Omental fat pad (tissue), 4 donors: Measurements from ENCODE around the gene PIGS. TPM values are rescaled to one million over a fixed set of nuclear protein-coding genes. Genes with fewer than 3 reads are reported as not detected.

ENCODE experiments used
- ATAC-seq: fragments of 150-250 bp; one replicate; pipeline ENCODE4 v1.9.1; 2016; ENCODE audit warnings: mild to moderate bottlenecking, moderate library complexity; ENCODE audit not compliant: low FRiP score
- DNase-seq: peaks from one replicate; pipeline ENCODE4 v3.0.0-alpha.2; 2019; ENCODE audit warnings: low spot score
- CTCF ChIP-seq, 3 donors: fragments of 450-650 bp; IDR thresholded peaks; one replicate each; pipeline ENCODE4 v1.5.1; 2016 to 2017; ENCODE audit warnings: antibody characterized with exemption in 3 of 3, mild to moderate bottlenecking in 3 of 3, moderate library complexity in 2 of 3
- total RNA-seq, 4 donors: library from RNA; depleted of rRNA; stranded (reverse); fragments of >200 nt; gene quantifications; one replicate each; pipeline ENCODE4 v1.1.0, GENCODE V29; 2016

The PIGS gene
- total RNA-seq, 4 donors from 2014 or later, result 33.1 to 55.5 (median 45.2) TPM

DNA sequence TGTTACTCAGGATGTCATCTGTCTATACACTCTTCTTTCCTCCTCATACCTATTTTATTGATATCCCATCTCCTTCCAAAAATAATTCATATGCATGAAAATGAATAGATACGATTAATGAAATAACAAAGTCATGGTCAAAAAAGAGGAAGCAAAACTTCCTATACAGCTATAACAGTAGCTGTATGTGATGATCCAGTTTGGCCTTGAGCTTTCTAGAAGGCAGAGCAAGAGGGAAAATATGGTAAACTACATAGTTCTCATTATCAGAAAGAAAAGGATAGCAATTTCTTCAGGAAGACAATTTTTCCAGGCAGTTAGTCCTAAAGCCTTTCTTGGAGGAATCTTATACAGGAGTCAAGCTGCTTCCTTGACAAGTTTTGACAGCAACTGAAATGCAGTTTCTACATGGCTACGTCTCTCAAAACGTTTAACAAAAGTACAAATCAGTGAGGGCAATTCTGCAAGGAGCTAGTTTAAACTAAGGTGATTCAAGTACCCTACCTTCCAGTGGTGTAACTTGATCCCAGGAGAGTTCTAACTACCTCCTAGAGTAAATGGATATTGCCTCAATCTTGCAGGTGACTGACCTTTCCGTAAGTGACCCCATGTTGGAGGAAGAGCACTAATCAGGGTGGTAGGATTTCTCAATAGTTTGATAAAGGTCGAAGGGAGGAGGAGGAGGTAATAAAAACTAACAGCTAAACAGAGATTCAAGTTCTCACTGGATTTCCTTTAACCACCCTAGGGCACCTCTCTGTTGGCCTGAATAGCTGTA lies 26.5 kb upstream of the PIGS start:
- ATAC-seq (no peak), DNase-seq (no peak)
- TF ChIP-seq CTCF (IDR thresholded peaks at IDR 0.05), result no peak

DNA sequence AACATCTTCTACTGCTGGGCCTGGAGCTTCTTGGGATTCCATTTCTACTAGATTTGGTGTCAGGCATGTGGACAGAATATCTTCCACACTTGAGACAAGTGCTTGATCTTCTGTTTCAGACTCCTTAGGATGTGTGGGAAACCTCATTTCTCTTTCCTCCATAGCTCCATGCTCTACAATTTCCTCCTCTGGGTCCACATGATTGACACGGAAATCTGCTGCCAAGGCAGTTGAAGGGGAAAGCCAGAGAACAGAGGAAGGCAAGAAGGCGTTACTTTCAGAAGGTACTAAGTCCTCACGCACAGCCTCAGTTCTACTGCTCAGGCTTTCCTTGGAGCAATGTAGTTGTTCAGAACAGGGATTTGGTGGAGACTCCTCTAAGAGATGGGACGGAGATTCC lies 20.9 kb upstream of the PIGS start:
- ATAC-seq, result no peak
- TF ChIP-seq CTCF (IDR thresholded peaks at IDR 0.05), result no peak
- no peak for DNase-seq

DNA sequence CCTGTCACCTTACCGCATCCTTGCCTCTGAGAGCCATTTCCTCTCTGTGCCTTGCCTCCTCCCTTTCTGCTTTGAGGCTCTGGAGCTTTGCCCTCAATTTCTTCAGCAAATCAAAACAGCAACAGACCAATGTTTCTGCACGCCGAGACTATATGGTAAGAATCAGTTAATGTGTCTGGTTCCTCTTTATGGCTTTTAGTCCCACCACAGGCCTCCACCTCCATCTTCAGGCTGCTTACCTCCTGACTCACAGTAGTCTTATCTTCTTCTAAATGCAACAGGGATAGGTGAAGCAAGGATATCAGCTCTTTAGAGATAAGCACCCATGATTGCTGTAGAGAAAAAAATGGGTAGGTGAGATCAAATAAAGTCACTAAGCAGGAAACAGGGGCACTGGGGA lies 14.5 kb upstream of the PIGS start:
- TF ChIP-seq CTCF (IDR thresholded peaks at IDR 0.05), result no peak
- no peak for DNase-seq
- no peak for ATAC-seq

DNA sequence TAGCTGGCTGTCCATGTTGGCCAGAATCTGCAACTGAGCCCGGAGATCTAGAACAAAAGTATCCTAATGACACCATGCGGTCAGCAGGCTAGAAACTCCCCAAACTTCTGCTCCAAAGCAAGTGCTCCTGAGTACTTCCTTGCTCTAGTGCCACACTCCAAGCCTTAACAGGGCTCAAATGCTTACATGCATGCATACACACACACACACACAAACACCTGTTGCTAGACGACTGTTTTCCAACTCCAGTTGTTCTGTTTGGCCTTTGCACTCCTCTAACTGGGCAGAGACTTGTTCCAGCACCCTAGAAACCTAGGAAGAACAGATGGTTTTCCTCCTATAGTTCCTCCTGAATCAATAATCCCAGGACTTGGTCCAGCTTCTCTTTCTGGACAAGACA lies 13.1 kb upstream of the PIGS start:
- ATAC-seq (no peak), DNase-seq (no peak)
- TF ChIP-seq CTCF (IDR thresholded peaks at IDR 0.05), result no peak

DNA sequence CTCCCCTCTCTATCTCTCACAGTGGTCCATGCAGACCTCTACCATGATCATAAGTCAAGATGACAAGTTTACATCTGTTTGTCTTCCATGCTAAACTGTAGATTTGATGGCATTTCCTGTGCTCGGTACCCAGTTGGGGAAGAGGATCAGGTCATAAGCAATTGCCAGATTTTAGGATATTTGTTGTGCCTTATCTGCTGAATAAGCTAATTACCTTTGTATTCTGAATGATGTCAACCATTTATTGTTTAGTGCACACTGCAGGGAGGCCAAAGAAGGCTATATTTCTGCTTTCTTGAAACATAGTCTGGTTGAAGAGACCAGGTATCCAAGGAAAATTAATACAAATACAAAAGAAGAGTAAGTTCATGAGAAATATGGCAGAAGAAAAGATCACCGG lies 11.2 kb upstream of the PIGS start:
- ATAC-seq (no peak), DNase-seq (no peak)
- no peak for TF ChIP-seq CTCF (IDR thresholded peaks at IDR 0.05)

- no peak for TF ChIP-seq CTCF (IDR thresholded peaks at IDR 0.05)
- ATAC-seq, result no peak
- DNase-seq, result no peak
Measured at GRCh38 chr17:28580959-28581358, 9.6 kb upstream of the PIGS start.

- TF ChIP-seq CTCF (IDR thresholded peaks at IDR 0.05), result no peak
- no peak for ATAC-seq
- no peak for DNase-seq
Measured at GRCh38 chr17:28579526-28579925, 8.2 kb upstream of the PIGS start.
